Subcutaneous abdominal adipose tissue (tissue), 5 donors: ENCODE data around the gene MAPK9.

Experiments used
- H3K27ac ChIP-seq: one replicate; pipeline ENCODE4 v1.7.0; 2013; ENCODE audit warnings: low read depth, mild to moderate bottlenecking, inconsistent platforms, low read length, moderate library complexity
- H3K27me3 ChIP-seq, 5 donors: one replicate each; pipeline ENCODE4 v1.7.0; 2013; ENCODE audit warnings: low read length in 5 of 5, inconsistent platforms in 1 of 5; ENCODE audit not compliant: control insufficient read depth in 5 of 5, insufficient read depth in 4 of 5
- H3K36me3 ChIP-seq, 5 donors: one replicate each; pipeline ENCODE4 v1.7.0; 2013; ENCODE audit warnings: low read length in 5 of 5; ENCODE audit not compliant: control insufficient read depth in 5 of 5, insufficient read depth in 5 of 5
- H3K4me1 ChIP-seq, 5 donors: one replicate each; pipeline ENCODE4 v1.7.0; 2013; ENCODE audit warnings: low read length in 5 of 5, mild to moderate bottlenecking in 3 of 5, moderate library complexity in 1 of 5; ENCODE audit not compliant: control insufficient read depth in 5 of 5, insufficient read depth in 5 of 5
- H3K4me3 ChIP-seq, 5 donors: one replicate each; pipeline ENCODE4 v1.7.0; 2013; ENCODE audit warnings: low read length in 5 of 5, low read depth in 1 of 5
- H3K9ac ChIP-seq, 5 donors: one replicate each; pipeline ENCODE4 v1.7.0; 2013; ENCODE audit warnings: low read length in 5 of 5, mild to moderate bottlenecking in 4 of 5, moderate library complexity in 3 of 5
- H3K9me3 ChIP-seq, 5 donors: one replicate each; pipeline ENCODE4 v1.7.0; 2013; ENCODE audit warnings: low read length in 5 of 5; ENCODE audit not compliant: control insufficient read depth in 5 of 5
- donor health status: healthy.
- donor health status: healthy.
- donor health status: healthy.
- donor health status: healthy.
- donor health status: healthy.

Gene MAPK9

DNA sequence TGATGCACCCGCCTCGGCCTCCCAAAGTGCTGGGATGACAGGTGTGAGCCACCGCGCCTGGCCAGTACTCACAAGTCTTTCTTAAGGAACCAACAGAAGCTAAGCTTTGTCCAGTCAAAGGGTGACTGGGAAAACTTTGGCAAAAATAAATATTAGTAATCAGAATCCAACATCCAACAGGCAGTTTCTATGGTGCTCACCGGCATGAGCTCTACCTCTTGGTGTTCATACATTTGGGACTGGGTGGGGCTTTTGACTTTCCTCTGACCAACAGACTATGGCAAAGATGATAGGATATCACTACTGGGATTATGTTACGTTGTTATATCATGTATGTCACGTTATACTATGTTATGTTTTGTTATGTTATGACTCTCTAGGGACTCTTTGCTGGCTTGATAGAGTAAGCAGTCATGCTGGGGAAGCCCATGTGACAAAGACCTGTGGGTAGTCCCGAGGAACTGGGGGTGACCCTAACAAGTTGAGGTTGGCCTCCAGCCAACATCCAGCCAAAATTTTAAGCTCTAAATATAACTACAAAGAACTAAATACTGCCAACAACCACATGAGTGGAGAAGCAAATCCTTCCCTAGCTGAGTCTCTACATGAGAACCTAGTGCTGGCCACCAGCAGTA is 88.8 kb downstream of the MAPK9 start:
- no peak overlapping the region for H3K9ac ChIP-seq
- H3K4me1 ChIP-seq: peaks cover 0 to 5% (median 3%) of the 10 kb centered on the region in 5 donors
- peaks cover 5 to 24% (median 9%) of the 10 kb centered on the region in 5 donors for H3K27me3 ChIP-seq
- H3K4me3 ChIP-seq: no peak overlapping the region
- peaks cover 0 to 4% (median 0%) of the 10 kb centered on the region in 5 donors for H3K9me3 ChIP-seq
- no peak overlapping the region for H3K27ac ChIP-seq
- no peaks in the 10 kb centered on the region for H3K36me3 ChIP-seq

DNA sequence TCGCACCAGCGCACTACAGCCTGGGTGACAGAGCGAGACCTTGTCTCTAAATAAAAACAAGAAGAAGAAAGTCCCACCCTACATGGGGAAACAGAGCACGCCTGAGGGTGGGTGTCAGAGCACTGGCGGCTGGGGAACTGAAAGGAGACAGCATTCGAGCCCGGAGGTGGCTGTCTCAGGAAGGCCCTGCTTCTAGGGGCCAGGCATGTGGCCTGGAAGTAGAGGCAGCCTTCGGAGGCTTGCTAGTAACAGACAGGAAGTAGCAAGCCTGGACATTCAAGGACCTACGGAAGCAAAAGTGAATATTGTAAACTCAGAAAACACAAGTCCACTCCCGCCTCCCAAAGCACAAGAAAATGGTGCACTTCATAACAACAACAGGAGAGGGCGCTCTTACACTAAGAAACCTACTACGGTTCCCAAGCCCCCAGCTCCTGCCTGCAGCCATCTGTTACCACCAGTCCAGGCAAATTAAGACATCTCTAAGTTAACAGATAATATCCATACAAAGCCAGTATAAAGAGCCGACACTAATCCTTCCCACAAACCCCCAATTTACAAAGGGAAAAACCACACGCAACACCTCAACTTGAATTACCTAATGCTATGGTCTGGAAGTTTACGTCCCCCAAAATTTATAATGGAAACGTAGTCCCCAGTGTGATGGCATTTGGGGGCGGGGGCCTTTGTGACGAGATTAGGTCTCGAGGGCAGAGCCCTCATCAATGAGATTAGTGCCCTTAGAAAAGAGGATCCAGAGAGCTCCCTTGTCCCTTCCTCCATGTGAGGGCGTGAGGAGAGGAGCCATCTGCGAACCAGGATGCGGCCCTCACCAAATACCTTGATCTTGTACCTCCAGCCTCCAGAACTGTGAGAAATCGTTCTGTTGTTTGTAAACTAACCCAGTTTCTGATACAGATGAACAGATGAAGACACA is 90.6 kb downstream of the MAPK9 start:
- no peaks in the 10 kb centered on the region for H3K4me1 ChIP-seq
- H3K9me3 ChIP-seq: peaks cover 0 to 4% (median 0%) of the 10 kb centered on the region in 5 donors
- peaks cover 0 to 15% (median 5%) of the 10 kb centered on the region in 5 donors for H3K27me3 ChIP-seq
- H3K27ac ChIP-seq: no peak overlapping the region
- no peak overlapping the region for H3K4me3 ChIP-seq
- no peak overlapping the region for H3K9ac ChIP-seq
- no peaks in the 10 kb centered on the region for H3K36me3 ChIP-seq

DNA sequence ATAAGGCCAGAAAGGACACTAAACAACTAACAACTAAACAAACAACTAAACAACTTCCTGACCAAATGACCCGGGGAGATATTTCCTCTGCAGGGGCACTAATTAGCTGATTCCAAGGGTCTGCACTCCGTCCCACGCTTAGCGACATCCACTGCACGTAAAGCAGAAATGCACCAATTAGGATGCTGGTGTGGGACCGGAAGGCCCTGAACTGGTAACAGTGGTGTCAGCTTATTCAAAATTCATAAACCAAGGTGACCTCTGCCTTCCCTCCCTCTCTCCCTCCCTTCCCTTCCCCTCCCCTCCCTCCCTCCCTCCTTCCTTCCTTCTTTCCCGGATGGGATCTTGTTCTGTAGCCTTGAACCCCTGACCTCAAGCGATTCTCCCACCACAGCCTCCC is 92.5 kb downstream of the MAPK9 start:
- Histone ChIP-seq H3K4me3 (no peak overlapping the region), H3K9ac (no peak overlapping the region), H3K27me3 (peaks cover 0 to 15% (median 5%) of the 10 kb centered on the region in 5 donors), H3K27ac (no peak overlapping the region), H3K36me3 (no peaks in the 10 kb centered on the region), H3K4me1 (no peaks in the 10 kb centered on the region), H3K9me3 (peaks cover 0 to 4% (median 0%) of the 10 kb centered on the region in 5 donors)

DNA sequence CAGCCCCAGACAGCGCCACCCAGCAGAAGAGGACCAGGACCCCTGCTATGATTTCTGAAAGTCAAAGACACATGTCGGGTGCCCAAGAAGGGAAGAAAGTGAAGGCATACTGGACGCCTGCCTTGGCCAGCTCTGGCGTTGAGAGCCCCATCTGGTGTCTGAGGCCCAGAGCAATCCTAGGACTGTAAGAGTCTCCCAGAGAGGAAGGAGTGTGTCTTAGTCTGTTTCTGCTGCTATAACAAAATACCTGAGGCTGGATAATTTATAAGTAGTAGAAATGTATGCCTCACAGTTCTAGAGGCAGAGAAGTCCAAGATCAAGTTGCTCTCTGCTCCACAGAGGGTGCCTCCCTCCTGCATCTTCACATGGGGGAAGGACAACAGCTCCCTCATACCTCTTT is 93.7 kb downstream of the MAPK9 start:
- Histone ChIP-seq H3K9me3 (peaks cover 0 to 4% (median 0%) of the 10 kb centered on the region in 5 donors), H3K36me3 (no peaks in the 10 kb centered on the region), H3K4me1 (no peaks in the 10 kb centered on the region), H3K4me3 (no peak overlapping the region), H3K27me3 (peaks cover 0 to 12% (median 4%) of the 10 kb centered on the region in 5 donors), H3K9ac (no peak overlapping the region), H3K27ac (no peak overlapping the region)

DNA sequence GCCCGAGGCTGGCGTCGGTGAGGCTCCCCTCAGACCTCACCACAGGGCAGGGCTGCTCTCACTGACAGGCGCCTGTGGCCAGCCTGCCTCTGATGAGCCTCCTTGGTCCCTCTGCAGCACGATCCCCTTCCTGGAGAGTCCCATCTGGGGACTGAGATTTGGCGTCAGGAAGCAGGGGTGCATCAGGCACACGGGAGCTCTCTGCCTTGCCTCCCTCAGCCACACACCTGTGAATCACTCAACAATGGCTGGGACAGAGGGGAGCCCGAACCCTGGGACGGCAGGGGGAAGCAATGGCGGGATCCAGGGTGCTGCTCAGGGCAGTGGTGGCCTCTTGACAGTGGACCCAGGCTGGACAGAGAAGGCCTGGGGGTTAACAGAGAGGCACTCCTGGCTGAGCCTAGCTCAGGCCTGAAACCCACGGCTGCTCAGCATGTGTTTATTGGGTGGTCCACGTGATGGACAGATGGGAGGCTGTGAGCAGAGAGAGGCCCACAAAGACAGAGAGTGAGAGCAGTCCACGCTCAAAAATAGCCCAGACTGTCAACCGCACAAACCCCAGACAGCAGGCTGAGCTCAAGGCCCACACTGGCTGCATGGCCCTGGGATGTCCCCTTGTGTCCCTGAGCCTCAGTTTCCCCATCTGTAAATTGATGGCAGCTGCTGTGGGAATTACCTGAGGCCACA is 94.7 kb downstream of the MAPK9 start:
- Histone ChIP-seq H3K27ac (no peak overlapping the region), H3K27me3 (peaks cover 0 to 8% (median 4%) of the 10 kb centered on the region in 5 donors), H3K36me3 (no peaks in the 10 kb centered on the region), H3K9ac (no peak overlapping the region), H3K4me1 (no peaks in the 10 kb centered on the region), H3K4me3 (no peak overlapping the region), H3K9me3 (peaks cover 0 to 4% (median 0%) of the 10 kb centered on the region in 5 donors)

DNA sequence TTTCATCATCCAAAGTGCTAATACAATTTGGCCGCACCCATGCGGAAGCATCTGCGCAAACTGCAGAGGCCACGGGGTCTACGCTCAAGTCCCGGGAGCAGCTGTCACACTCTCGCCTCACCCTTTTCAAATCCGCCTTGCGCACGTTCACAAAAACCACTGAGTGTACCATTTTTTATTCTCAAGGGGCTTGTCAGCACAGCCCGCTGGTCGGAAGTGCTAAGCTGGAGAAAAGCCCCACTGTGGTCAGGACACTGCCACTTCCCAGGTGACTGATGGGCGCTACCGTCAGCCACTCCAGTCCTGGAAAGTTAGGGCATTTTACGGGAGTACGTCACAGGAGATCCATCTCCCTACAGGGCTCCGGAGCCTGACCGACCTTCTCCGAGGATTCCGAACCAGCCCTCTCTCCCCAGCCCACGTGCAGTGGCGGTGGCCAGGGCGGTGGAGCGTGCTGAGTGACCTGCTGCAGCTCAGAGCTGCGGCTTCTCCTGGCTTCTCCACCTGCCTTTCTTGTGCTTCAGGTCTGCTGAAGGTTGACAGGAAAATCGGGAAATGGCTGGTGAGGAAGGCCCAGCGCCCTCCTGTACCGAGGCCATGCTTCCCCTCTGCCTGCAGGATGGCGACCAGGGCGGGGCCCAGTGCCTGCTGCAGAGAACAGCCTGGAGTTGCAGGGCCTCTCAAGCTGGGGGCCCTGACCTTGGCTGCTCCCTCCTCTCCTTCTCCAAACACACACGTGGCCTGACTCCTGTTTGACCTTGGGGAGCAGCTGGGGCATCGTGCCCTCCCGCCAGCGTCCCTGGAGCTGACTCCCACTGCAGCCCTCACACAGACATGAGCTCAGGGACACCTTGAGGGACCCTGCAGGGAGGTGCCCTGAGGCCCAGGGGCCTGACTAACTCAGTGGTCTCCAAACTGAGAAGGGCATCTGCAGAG is 97.2 kb downstream of the MAPK9 start:
- H3K9ac ChIP-seq: no peak overlapping the region
- H3K36me3 ChIP-seq: no peaks in the 10 kb centered on the region
- H3K4me1 ChIP-seq: no peaks in the 10 kb centered on the region
- H3K4me3 ChIP-seq: no peak overlapping the region
- H3K9me3 ChIP-seq: peaks cover 0 to 4% (median 0%) of the 10 kb centered on the region in 5 donors
- peaks cover 0 to 8% (median 4%) of the 10 kb centered on the region in 5 donors for H3K27me3 ChIP-seq
- H3K27ac ChIP-seq: no peak overlapping the region

DNA sequence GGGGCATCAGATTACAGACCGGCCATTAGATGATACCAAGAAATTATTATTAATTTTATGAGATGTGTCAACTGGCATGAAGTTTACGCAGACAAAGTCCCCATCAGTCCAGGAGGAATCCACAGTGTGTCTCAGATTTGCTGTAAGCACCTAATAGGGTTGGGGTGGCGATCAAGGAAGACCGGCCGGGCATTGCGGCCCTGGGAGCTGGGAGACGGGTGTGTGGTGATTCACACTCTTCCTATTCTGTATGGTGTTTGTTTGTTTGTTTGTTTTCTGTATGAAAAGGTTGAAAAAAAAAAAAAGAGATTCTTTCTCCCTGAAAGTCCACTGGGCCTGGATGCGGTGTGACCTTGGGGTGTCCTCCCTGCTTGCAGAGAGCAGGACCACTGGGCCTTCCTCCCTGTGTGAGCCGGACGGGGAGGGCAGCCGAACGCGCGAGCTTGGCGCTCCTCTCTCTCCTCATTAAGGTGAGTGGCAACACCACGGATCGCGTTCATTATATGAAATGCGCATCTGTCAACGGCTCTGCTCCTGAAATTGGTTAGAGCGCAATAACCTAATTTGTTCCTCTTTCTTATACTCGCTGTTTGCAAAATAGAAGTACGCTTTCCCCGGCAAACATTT is 98.0 kb downstream of the MAPK9 start:
- Histone ChIP-seq H3K4me3 (no peak overlapping the region), H3K9ac (no peak overlapping the region), H3K27me3 (peaks cover 0 to 5% (median 3%) of the 10 kb centered on the region in 5 donors), H3K27ac (no peak overlapping the region), H3K36me3 (no peaks in the 10 kb centered on the region), H3K4me1 (no peaks in the 10 kb centered on the region), H3K9me3 (peaks cover 0 to 4% (median 0%) of the 10 kb centered on the region in 5 donors)

DNA sequence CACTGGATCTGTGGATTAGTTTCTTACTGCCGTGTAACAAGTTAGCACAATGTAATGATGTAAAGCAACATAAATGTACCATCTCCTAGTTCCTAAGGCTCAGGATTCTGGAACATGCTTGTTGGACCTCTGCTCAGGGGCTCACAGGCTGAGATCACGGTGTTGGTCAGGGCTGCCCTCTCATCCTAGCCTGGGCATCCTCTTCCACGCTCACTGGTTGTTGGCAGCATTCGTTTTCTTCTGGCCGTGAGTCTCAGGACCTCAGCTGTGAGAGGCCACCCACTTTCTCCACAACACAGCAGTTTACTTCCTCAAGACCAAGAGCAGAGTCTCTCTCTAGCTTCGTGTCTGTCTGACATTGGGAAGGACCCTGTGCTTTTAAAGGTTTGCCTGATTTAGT is 100.2 kb downstream of the MAPK9 start:
- no peaks in the 10 kb centered on the region for H3K27me3 ChIP-seq
- H3K4me1 ChIP-seq: no peaks in the 10 kb centered on the region
- no peaks in the 10 kb centered on the region for H3K36me3 ChIP-seq
- no peak overlapping the region for H3K4me3 ChIP-seq
- no peak overlapping the region for H3K9ac ChIP-seq
- no peak overlapping the region for H3K27ac ChIP-seq
- H3K9me3 ChIP-seq: peaks cover 0 to 10% (median 4%) of the 10 kb centered on the region in 5 donors

DNA sequence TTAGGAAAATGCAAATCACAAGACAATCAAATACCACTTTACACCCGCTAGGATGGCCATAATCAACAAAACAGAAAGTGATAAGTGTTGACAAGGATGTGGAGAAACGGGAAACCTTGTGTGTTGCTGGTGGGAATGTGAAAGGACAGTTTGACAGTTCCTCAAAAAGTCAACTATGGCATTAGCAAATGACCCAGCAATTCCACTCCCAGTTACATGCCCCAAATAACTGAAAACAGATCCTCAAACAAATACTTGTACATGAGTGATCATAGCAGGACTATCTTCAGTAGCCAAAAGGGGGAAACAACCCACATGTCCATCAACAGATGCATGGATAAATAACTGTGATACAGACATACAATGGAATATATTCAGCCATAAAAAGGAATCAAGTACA is 104.1 kb downstream of the MAPK9 start:
- H3K27ac ChIP-seq: no peak overlapping the region
- no peaks in the 10 kb centered on the region for H3K4me1 ChIP-seq
- H3K36me3 ChIP-seq: no peaks in the 10 kb centered on the region
- peaks cover 0 to 17% (median 7%) of the 10 kb centered on the region in 5 donors for H3K9me3 ChIP-seq
- no peaks in the 10 kb centered on the region for H3K27me3 ChIP-seq
- H3K9ac ChIP-seq: no peak overlapping the region
- H3K4me3 ChIP-seq: no peak overlapping the region
